AG04450 (cell line): ENCODE measurements around the gene SDHAF4. TPM values are rescaled to one million over a fixed set of nuclear protein-coding genes. Genes with fewer than 3 reads are reported as not detected.

Experiments
- CTCF ChIA-PET: fragments of 300-600, 350-600 bp; formaldehyde crosslinking; extraction: SDS; loops from one replicate; lab custom pipeline; 2022; ENCODE audit warnings: antibody characterized with exemption, inconsistent platforms; lab: Charles Lee
- POLR2A ChIA-PET: fragments of 350-600 bp; formaldehyde crosslinking; extraction: SDS; loops from one replicate; lab custom pipeline; 2021; ENCODE audit warnings: antibody characterized with exemption, inconsistent platforms; lab: Yijun Ruan, JAX
- DNase-seq: peaks from one replicate; pipeline ENCODE4 v3.0.0-alpha.2; 2011; ENCODE audit warnings: low read depth, low spot score
- H3K27ac ChIP-seq: one replicate; pipeline ENCODE4 v1.5.1; 2012; ENCODE audit warnings: low read depth, low read length, control low read depth
- H3K27me3 ChIP-seq: one replicate; pipeline ENCODE4 v1.6.0; 2012; ENCODE audit warnings: low read length; ENCODE audit not compliant: control insufficient read depth, insufficient read depth
- H3K4me3 ChIP-seq: 2 replicates; pipeline ENCODE4 v1.5.1; 2011; ENCODE audit warnings: mild to moderate bottlenecking, low read depth, low read length, control low read depth
- H3K9me3 ChIP-seq: 2 replicates; pipeline ENCODE4 v1.5.1; 2012; ENCODE audit warnings: low read length; ENCODE audit not compliant: control insufficient read depth, insufficient read depth
- polyA plus RNA-seq: library from polyadenylated mRNA; depleted of rRNA; stranded (reverse); fragments of >200 nt; gene quantifications from 2 replicates; pipeline ENCODE4 v1.2.3, GENCODE V29; 2011
- TF ChIP-seq, protein P1 (sequence below): IDR thresholded peaks from 2 replicates; pipeline ENCODE4 v1.5.1; 2011; ENCODE audit warnings: low read depth, low read length, control low read depth, inconsistent platforms

SDHAF4 gene
- polyA plus RNA-seq, 1 experiment, result 8.3 TPM

DNA sequence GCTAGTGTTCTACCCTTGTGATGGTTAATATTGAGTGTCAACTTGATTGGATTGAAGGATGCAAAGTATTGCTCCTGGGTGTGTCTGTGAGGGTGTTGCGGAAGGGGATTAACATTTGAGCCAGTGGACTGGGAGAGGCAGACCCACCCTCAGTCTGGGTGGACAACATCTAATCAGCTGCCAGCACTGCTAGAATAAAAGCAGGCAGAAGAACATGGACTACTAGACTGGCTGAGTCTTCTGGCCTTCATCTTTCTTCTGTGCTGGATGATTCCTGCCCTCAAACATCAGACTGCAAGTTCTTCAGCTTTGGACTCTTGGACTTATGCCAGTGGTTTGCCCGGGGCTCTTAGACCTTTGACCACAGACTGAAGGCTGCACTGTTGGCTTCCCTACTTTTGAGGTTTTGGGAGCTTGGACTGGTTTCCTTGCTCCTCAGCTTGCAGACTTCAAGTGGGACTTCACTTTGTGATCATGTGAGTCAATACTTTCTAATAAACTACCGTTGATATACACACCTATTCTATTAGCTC, 50.1 kb downstream of the SDHAF4 start:
- ChIA-PET CTCF (no interaction called here), POLR2A (no interaction called here)
- H3K9me3 ChIP-seq, result no peaks in the 10 kb centered on the region
- H3K27ac ChIP-seq, result no peak overlapping the region
- no peak overlapping the region for H3K4me3 ChIP-seq
- TF ChIP-seq, protein P1, sequence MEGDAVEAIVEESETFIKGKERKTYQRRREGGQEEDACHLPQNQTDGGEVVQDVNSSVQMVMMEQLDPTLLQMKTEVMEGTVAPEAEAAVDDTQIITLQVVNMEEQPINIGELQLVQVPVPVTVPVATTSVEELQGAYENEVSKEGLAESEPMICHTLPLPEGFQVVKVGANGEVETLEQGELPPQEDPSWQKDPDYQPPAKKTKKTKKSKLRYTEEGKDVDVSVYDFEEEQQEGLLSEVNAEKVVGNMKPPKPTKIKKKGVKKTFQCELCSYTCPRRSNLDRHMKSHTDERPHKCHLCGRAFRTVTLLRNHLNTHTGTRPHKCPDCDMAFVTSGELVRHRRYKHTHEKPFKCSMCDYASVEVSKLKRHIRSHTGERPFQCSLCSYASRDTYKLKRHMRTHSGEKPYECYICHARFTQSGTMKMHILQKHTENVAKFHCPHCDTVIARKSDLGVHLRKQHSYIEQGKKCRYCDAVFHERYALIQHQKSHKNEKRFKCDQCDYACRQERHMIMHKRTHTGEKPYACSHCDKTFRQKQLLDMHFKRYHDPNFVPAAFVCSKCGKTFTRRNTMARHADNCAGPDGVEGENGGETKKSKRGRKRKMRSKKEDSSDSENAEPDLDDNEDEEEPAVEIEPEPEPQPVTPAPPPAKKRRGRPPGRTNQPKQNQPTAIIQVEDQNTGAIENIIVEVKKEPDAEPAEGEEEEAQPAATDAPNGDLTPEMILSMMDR, result no peak
- H3K27me3 ChIP-seq, result no peaks in the 10 kb centered on the region
- DNase-seq, result no peak

DNA sequence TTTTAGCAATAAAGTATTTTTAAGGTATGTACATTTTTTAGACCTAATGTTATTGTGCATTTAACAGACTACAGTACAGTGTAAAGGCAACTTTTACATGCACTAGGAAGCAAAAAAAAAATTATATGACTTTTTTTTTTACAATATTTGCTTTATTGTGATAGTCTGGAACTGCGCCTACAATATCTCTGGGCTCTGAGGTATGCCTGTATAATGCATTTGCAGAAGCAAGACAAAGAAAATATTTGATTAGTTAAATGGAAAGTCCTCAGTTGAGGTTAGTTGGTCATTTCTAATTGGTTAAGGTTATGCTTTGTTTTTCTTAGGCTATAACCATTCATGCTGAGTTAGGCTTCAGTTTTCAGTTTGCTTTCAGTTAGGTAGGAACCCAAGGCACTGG, 54.0 kb downstream of the SDHAF4 start:
- ChIA-PET POLR2A (no interaction called here), CTCF (interaction anchor here (0.8 kb wide), 1 partner anchor 36 kb away, joined by 3 read pairs; no protein-coding TSS in a partner anchor)
- Histone ChIP-seq H3K27ac (no peak overlapping the region), H3K27me3 (no peaks in the 10 kb centered on the region), H3K9me3 (no peaks in the 10 kb centered on the region), H3K4me3 (no peak overlapping the region)
- DNase-seq, result no peak
- TF ChIP-seq, protein P1, result no peak

DNA sequence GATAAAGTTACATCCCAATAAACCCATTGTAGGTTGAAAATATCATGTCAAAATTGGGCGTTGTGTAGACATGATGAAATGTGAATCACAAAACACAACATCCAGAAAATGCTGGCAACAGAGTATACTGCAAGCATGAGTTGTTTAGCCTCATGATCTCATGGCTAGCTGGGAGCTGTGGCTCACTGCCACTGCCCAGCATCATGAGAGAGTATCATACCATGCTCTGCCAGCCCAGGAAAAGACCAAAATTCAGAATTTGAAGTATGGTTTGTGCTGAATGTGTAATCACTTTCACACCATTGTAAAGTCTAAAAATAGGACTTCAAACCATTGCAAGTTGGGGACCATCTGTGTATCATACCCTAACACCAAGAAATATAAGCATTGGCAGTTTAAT, 55.7 kb downstream of the SDHAF4 start:
- POLR2A ChIA-PET, result no interaction called here
- no peak for DNase-seq

DNA sequence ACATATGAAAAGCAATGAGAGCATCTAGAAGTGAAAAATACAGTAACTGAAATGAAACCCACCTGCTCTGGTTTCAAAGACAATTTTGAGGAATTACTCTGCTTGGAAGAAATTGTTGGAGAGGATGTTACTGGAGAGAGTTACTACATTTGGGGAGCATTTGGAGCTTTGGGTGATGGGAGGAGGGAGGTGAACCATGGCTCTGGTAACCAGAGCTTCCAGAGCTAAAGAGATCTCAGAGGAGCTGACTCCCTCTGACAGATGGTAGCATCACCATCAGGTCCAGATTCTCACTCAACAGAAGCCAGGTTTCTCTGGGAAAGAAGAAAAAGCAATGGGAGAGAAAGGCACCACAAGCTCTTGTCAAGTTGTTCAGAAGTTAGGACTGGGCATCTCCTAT, 58.7 kb downstream of the SDHAF4 start:
- ChIA-PET POLR2A (no interaction called here), CTCF (no interaction called here)
- Histone ChIP-seq H3K27me3 (no peaks in the 10 kb centered on the region), H3K27ac (no peak overlapping the region), H3K9me3 (peaks cover 5% of the 10 kb centered on the region; the same call in 1 of the 2 replicates), H3K4me3 (no peak overlapping the region)
- DNase-seq, result no peak
- TF ChIP-seq, protein P1, result no peak

More for the DNA sequence above, 55.7 kb downstream of the SDHAF4 start:
- H3K27ac ChIP-seq, result no peak overlapping the region
- H3K27me3 ChIP-seq, result no peaks in the 10 kb centered on the region
- H3K4me3 ChIP-seq, result no peak overlapping the region
- TF ChIP-seq, protein P1, result no peak
- H3K9me3 ChIP-seq, result no peaks in the 10 kb centered on the region; the same call in 1 of the 2 replicates
- CTCF ChIA-PET, result interaction anchor here (0.6 to 1.4 kb wide), 2 partner anchors 10 to 210 kb away, joined by 4 to 5 read pairs; no protein-coding TSS in a partner anchor

DNA sequence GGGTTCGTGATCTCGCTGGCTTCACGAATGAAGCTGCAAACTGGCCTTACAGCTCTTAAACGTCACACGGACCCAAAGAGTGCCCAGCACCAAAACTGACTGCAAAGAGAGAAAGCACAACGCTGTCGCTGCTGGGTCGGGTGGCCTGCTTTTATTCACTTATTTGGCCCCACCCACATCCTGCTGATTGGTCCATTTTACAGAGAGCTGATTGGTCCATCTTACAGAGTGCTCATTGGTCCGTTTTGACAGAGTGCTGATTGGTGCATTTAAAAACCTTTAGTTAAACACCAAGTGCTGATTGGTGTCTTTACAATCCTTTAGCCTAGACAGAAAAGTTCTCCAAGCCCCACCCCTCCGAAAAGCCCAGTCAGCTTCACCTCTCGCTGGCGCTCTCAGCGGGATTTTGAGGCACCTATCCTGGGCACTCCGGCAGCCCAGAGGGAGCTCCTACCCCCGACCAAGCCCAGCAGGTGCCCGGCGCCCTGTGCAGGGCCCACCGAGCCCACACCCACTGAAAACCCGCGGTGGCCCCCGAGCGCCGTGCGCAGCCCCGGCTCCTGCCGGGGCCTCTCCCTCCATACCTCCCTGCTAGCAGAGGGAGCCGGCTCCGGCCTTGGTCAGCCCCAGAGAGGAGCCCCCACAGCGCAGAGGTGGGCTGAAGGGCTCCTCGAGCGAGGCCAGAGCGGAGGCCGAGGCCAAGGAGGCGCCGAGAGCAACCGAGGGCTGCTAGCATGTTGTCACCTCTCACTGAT, 60.9 kb downstream of the SDHAF4 start:
- H3K27me3 ChIP-seq, result no peaks in the 10 kb centered on the region
- no peak overlapping the region for H3K27ac ChIP-seq
- H3K9me3 ChIP-seq, result peaks cover 5% of the 10 kb centered on the region; the same call in 1 of the 2 replicates
- no peak overlapping the region for H3K4me3 ChIP-seq
- POLR2A ChIA-PET, result no interaction called here
- CTCF ChIA-PET, result no interaction called here
- TF ChIP-seq, protein P1, result no peak
- no peak for DNase-seq
